Choroid plexus epithelial cell (primary cell): ENCODE results near the gene TPD52L1.
A peak's percentile ranks its signal among the peaks of the same experiment; 100 is the strongest.
"Not testable (repeated sequence)": the region's sequence is repeated elsewhere in the genome, so short reads cannot be mapped to it uniquely, and the experiment has no call there.

Source experiments
- DNase-seq: peaks from one replicate; pipeline ENCODE4 v3.0.0-alpha.2; 2010; ENCODE audit warnings: low read depth
- H3K4me3 ChIP-seq: 2 replicates; pipeline ENCODE4 v1.5.1; 2011; ENCODE audit warnings: low read depth, mild to moderate bottlenecking, control low read depth, low read length, moderate library complexity
- TF ChIP-seq, protein P1 (sequence below): conservative IDR thresholded peaks from 2 replicates; pipeline ENCODE4 v1.5.1; 2011; ENCODE audit warnings: low read depth, mild to moderate bottlenecking, control low read depth, inconsistent platforms, low read length, moderate library complexity

The TPD52L1 gene

GRCh38 chr6:125154118-125154760, 666 bp downstream of the TPD52L1 start:
- TF ChIP-seq, protein P1, sequence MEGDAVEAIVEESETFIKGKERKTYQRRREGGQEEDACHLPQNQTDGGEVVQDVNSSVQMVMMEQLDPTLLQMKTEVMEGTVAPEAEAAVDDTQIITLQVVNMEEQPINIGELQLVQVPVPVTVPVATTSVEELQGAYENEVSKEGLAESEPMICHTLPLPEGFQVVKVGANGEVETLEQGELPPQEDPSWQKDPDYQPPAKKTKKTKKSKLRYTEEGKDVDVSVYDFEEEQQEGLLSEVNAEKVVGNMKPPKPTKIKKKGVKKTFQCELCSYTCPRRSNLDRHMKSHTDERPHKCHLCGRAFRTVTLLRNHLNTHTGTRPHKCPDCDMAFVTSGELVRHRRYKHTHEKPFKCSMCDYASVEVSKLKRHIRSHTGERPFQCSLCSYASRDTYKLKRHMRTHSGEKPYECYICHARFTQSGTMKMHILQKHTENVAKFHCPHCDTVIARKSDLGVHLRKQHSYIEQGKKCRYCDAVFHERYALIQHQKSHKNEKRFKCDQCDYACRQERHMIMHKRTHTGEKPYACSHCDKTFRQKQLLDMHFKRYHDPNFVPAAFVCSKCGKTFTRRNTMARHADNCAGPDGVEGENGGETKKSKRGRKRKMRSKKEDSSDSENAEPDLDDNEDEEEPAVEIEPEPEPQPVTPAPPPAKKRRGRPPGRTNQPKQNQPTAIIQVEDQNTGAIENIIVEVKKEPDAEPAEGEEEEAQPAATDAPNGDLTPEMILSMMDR, result no peak
- peak; percentile 11 for DNase-seq
- H3K4me3 ChIP-seq, result peak overlapping the region; percentile 66

GRCh38 chr6:125154761-125155135, 1.2 kb downstream of the TPD52L1 start:
- DNase-seq, result no peak
- peak overlapping the region; percentile 66 for H3K4me3 ChIP-seq
- TF ChIP-seq, protein P1, result peak; percentile 24

GRCh38 chr6:125155344-125155743, 1.8 kb downstream of the TPD52L1 start:
- DNase-seq, result no peak
- TF ChIP-seq, protein P1, result no peak

DNA sequence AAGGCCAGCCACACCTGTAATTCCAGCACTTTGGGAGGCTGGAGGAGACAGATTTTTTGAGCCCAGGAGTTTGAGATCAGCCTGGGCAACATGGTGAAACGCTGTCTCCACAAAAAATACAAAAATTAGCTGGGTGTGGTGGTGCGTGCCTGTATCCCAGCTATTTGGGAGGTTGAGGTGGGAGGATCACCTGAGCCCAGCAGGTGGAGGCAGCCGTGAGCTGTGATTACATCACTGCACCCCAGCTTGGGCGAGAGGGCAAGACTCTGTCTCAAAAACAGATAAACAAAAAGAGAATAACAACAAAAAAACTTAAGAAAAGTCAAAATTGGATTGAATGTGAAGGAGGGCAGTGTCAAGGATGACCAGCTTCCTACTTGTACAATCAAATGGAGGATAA, 2.9 kb downstream of the TPD52L1 start:
- TF ChIP-seq, protein P1, result no peak
- H3K4me3 ChIP-seq, result no peak overlapping the region
- DNase-seq, result no peak

More at GRCh38 chr6:125155344-125155743, 1.8 kb downstream of the TPD52L1 start:
- no peak overlapping the region for H3K4me3 ChIP-seq

DNA sequence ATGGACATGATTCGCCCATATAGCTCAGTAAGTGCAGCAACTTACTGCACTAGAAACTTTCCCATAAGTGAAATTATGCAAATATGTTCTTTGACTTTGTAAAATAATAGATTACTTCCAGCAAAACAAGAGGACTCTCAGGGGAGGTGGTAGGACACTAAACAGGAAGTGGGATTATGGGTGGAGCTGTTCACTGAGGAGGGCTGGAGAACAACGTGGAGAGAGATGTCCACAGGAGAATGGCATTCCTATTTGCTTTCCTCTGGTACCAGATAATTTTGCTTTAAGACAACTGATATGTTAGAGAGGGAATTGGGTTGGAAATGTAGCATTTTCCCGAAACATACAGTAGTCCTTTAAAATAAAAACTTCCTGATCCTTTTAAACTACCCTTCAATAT, 3.7 kb downstream of the TPD52L1 start:
- DNase-seq, result no peak
- TF ChIP-seq, protein P1, result no peak
- no peak overlapping the region for H3K4me3 ChIP-seq

GRCh38 chr6:125157725-125158124, 4.2 kb downstream of the TPD52L1 start:
- no peak for DNase-seq
- no peak overlapping the region for H3K4me3 ChIP-seq
- TF ChIP-seq, protein P1, result no peak

GRCh38 chr6:125163339-125163738, 9.8 kb downstream of the TPD52L1 start:
- DNase-seq, H3K4me3 ChIP-seq: not testable (repeated sequence)
